ENCODE data around the gene RXFP2. TPM values are rescaled to one million over a fixed set of nuclear protein-coding genes. Genes with fewer than 3 reads are reported as not detected.

Gene RXFP2
- polyA plus RNA-seq, 1 of the 3 experiments (the other 2 are of a cell fraction) = not detected

DNA sequence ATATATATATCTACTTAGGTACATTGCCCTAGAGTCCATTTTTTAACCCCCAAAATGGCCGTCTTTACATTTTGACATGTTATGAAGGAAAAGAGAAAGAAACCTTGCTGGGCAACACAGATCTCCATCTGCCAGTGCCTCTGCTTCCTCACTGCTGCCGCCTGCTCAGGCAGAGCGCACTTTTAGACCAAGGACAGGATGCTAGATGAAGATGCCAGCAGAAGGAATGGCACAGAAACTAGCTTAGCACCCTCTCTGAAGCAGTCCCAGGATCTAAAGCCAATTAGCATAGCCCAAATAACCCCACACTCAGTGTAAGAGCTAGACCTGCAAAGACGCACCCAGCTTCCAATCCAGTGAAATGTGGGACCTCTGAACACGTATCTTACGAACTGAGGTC is 111.9 kb downstream of the RXFP2 start:
- Histone ChIP-seq H3K36me3 (replicated peaks in 1 of 2; ENCODE audit: control insufficient read depth in 1 of 2, insufficient read depth in 2 of 2, low read length in 1 of 2) (no peaks in the 10 kb centered on the region), H3K27me3 (ENCODE audit: insufficient read depth) (no peaks in the 10 kb centered on the region), H2AFZ (ENCODE audit: low read depth) (no peak overlapping the region), H4K20me1 (ENCODE audit: insufficient read depth) (no peaks in the 10 kb centered on the region), H3K4me3 (ENCODE audit: low read depth in 2 of 2, low read length in 1 of 2) (no peak overlapping the region), H3K9me3 (no peaks in the 10 kb centered on the region), H3K79me2 (ENCODE audit: insufficient read depth) (no peaks in the 10 kb centered on the region), H3K27ac (ENCODE audit: low read depth in 2 of 2, low read length in 1 of 2) (no peak overlapping the region), H3K4me2 (no peak overlapping the region), H3K4me1 (ENCODE audit: control insufficient read depth in 1 of 2, insufficient read depth in 2 of 2, low read depth in 1 of 2, low read length in 1 of 2) (peaks cover 0 to 4% of the 10 kb centered on the region in 2 experiments; a peak in 1 of 4 replicates), H3F3A (replicated peaks; ENCODE audit: insufficient read depth) (no peaks in the 10 kb centered on the region), H3K9ac (no peak overlapping the region), H3K9me2 (no peaks in the 10 kb centered on the region)
- no peak for DNase-seq
- ChIA-PET POLR2A (interaction anchor here (1.0 kb wide), 1 partner anchor 14 kb away, joined by 3 read pairs; no protein-coding TSS in a partner anchor), CTCF (interaction anchor here (1.7 kb wide), 1 partner anchor 59 kb away, joined by 6 read pairs; no protein-coding TSS in a partner anchor)
- 75% methylated on average over 6 of the region's 6 CpGs for WGBS (ENCODE audit: low lambda C conversion rate)
- TF ChIP-seq RCOR1 (IDR thresholded peaks at IDR 0.05; ENCODE audit: low read length) = no peak
- no peak for TF ChIP-seq JUND (IDR thresholded peaks at IDR 0.05)
- no peak for TF ChIP-seq EZH2phosphoT487 (IDR thresholded peaks at IDR 0.05; ENCODE audit: borderline replicate concordance, low read depth)
- TF ChIP-seq YY1 (IDR thresholded peaks at IDR 0.05; ENCODE audit: low read depth) = no peak
- TF ChIP-seq GATA2 (CRISPR knock-in tag; IDR thresholded peaks at IDR 0.05) = no peak
- TF ChIP-seq, protein P1, sequence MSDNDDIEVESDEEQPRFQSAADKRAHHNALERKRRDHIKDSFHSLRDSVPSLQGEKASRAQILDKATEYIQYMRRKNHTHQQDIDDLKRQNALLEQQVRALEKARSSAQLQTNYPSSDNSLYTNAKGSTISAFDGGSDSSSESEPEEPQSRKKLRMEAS (IDR thresholded peaks at IDR 0.05; ENCODE audit: low read depth) = no peak
- TF ChIP-seq, protein P2, sequence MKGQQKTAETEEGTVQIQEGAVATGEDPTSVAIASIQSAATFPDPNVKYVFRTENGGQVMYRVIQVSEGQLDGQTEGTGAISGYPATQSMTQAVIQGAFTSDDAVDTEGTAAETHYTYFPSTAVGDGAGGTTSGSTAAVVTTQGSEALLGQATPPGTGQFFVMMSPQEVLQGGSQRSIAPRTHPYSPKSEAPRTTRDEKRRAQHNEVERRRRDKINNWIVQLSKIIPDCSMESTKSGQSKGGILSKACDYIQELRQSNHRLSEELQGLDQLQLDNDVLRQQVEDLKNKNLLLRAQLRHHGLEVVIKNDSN (IDR thresholded peaks at IDR 0.05; ENCODE audit: borderline replicate concordance, low read depth) = no peak
- no peak for TF ChIP-seq FOXM1 (IDR thresholded peaks at IDR 0.05; ENCODE audit: low read depth)
- TF ChIP-seq, protein P3, sequence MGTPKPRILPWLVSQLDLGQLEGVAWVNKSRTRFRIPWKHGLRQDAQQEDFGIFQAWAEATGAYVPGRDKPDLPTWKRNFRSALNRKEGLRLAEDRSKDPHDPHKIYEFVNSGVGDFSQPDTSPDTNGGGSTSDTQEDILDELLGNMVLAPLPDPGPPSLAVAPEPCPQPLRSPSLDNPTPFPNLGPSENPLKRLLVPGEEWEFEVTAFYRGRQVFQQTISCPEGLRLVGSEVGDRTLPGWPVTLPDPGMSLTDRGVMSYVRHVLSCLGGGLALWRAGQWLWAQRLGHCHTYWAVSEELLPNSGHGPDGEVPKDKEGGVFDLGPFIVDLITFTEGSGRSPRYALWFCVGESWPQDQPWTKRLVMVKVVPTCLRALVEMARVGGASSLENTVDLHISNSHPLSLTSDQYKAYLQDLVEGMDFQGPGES (IDR thresholded peaks at IDR 0.05; ENCODE audit: low read depth, low read length) = no peak
- no peak for TF ChIP-seq NRF1 (IDR thresholded peaks at IDR 0.05; ENCODE audit: low read depth, low read length)
- TF ChIP-seq, protein P4, sequence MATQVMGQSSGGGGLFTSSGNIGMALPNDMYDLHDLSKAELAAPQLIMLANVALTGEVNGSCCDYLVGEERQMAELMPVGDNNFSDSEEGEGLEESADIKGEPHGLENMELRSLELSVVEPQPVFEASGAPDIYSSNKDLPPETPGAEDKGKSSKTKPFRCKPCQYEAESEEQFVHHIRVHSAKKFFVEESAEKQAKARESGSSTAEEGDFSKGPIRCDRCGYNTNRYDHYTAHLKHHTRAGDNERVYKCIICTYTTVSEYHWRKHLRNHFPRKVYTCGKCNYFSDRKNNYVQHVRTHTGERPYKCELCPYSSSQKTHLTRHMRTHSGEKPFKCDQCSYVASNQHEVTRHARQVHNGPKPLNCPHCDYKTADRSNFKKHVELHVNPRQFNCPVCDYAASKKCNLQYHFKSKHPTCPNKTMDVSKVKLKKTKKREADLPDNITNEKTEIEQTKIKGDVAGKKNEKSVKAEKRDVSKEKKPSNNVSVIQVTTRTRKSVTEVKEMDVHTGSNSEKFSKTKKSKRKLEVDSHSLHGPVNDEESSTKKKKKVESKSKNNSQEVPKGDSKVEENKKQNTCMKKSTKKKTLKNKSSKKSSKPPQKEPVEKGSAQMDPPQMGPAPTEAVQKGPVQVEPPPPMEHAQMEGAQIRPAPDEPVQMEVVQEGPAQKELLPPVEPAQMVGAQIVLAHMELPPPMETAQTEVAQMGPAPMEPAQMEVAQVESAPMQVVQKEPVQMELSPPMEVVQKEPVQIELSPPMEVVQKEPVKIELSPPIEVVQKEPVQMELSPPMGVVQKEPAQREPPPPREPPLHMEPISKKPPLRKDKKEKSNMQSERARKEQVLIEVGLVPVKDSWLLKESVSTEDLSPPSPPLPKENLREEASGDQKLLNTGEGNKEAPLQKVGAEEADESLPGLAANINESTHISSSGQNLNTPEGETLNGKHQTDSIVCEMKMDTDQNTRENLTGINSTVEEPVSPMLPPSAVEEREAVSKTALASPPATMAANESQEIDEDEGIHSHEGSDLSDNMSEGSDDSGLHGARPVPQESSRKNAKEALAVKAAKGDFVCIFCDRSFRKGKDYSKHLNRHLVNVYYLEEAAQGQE (IDR thresholded peaks at IDR 0.05; ENCODE audit: low read depth, low read length) = no peak
- no peak for TF ChIP-seq FOXJ3 (CRISPR knock-in tag; IDR thresholded peaks at IDR 0.05)
- TF ChIP-seq TCF12 (IDR thresholded peaks at IDR 0.05) = no peak
- no peak for TF ChIP-seq SMC3 (IDR thresholded peaks at IDR 0.05; ENCODE audit: low read depth, low read length)
- no peak for TF ChIP-seq POLR2AphosphoS5 (IDR thresholded peaks at IDR 0.05; ENCODE audit: low read depth, low read length)
- TF ChIP-seq, protein P5, sequence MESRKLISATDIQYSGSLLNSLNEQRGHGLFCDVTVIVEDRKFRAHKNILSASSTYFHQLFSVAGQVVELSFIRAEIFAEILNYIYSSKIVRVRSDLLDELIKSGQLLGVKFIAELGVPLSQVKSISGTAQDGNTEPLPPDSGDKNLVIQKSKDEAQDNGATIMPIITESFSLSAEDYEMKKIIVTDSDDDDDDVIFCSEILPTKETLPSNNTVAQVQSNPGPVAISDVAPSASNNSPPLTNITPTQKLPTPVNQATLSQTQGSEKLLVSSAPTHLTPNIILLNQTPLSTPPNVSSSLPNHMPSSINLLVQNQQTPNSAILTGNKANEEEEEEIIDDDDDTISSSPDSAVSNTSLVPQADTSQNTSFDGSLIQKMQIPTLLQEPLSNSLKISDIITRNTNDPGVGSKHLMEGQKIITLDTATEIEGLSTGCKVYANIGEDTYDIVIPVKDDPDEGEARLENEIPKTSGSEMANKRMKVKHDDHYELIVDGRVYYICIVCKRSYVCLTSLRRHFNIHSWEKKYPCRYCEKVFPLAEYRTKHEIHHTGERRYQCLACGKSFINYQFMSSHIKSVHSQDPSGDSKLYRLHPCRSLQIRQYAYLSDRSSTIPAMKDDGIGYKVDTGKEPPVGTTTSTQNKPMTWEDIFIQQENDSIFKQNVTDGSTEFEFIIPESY (IDR thresholded peaks at IDR 0.05; ENCODE audit: borderline replicate concordance, low read depth) = no peak

Measured in SK-N-SH (cell line).